Keratinocyte (primary cell): Measurements from ENCODE around the gene PITPNC1. TPM values are rescaled to one million over a fixed set of nuclear protein-coding genes. Genes with fewer than 3 reads are reported as not detected.
"Not testable (repeated sequence)": the region's sequence is repeated elsewhere in the genome, so short reads cannot be mapped to it uniquely, and the experiment has no call there.

Source experiments
- DNase-seq: peaks from one replicate; pipeline ENCODE4 v3.0.0-alpha.2; 2011; ENCODE audit warnings: low read depth, missing footprints, low spot score
- FAIRE-seq: peaks from 2 replicates; lab custom pipeline; 2011; peaks lifted over from hg19 to GRCh38; lab: Jason Lieb, UNC
- H2AFZ ChIP-seq: 2 replicates; pipeline ENCODE4 v1.6.0; 2012; ENCODE audit warnings: low read length, control low read depth, inconsistent platforms; ENCODE audit not compliant: control insufficient read depth
- H3K27ac ChIP-seq: 2 replicates; pipeline ENCODE4 v1.5.1; 2011; ENCODE audit warnings: low read length; ENCODE audit not compliant: control insufficient read depth, insufficient read depth
- H3K27me3 ChIP-seq: 3 replicates; pipeline ENCODE4 v1.6.0; 2011; ENCODE audit warnings: low read length; ENCODE audit not compliant: control insufficient read depth, insufficient read depth; ENCODE audit errors: extremely low read depth
- H3K36me3 ChIP-seq, 2 experiments: 2 replicates in 1 of 2; 3 replicates in 1 of 2; pipeline ENCODE4 v1.5.1; 2011; ENCODE audit warnings: low read length in 2 of 2, mild to moderate bottlenecking in 1 of 2; ENCODE audit not compliant: control insufficient read depth in 2 of 2, insufficient read depth in 2 of 2; ENCODE audit errors: extremely low read depth in 1 of 2
- H3K4me1 ChIP-seq: 3 replicates; pipeline ENCODE4 v1.5.1; 2011; ENCODE audit warnings: low read length; ENCODE audit not compliant: control insufficient read depth, insufficient read depth; ENCODE audit errors: extremely low read depth
- H3K4me2 ChIP-seq: 3 replicates; pipeline ENCODE4 v1.6.0; 2011; ENCODE audit warnings: low read depth, low read length; ENCODE audit not compliant: control insufficient read depth, insufficient read depth; ENCODE audit errors: extremely low read depth
- H3K4me3 ChIP-seq, 3 experiments: fragments of 200-600 bp in 1 of 3; sonication (generic) in 1 of 3; 2 replicates in 2 of 3; 3 replicates in 1 of 3; pipeline ENCODE4 v1.5.1; 2011 to 2016; ENCODE audit warnings: low read length in 3 of 3, mild to moderate bottlenecking in 3 of 3, control low read depth in 2 of 3, inconsistent platforms in 1 of 3, low read depth in 1 of 3, mixed read lengths in 1 of 3, mixed run types in 1 of 3, moderate library complexity in 1 of 3; ENCODE audit not compliant: control insufficient read depth in 2 of 3, insufficient read depth in 2 of 3; ENCODE audit errors: extremely low read depth in 1 of 3
- H3K79me2 ChIP-seq: 2 replicates; pipeline ENCODE4 v1.6.0; 2012; ENCODE audit warnings: low read length; ENCODE audit not compliant: control insufficient read depth, insufficient read depth
- H3K9ac ChIP-seq: 3 replicates; pipeline ENCODE4 v1.6.0; 2011; ENCODE audit warnings: low read length; ENCODE audit not compliant: control insufficient read depth, insufficient read depth; ENCODE audit errors: extremely low read depth
- H3K9me1 ChIP-seq: 3 replicates; pipeline ENCODE4 v1.6.0; 2011; ENCODE audit warnings: low read length; ENCODE audit not compliant: control insufficient read depth, insufficient read depth; ENCODE audit errors: extremely low read depth
- H3K9me3 ChIP-seq: 2 replicates; pipeline ENCODE4 v1.5.1; 2012; ENCODE audit warnings: low read depth, low read length; ENCODE audit not compliant: control insufficient read depth
- H4K20me1 ChIP-seq: 3 replicates; pipeline ENCODE4 v1.6.0; 2011; ENCODE audit warnings: low read length; ENCODE audit not compliant: control insufficient read depth, insufficient read depth; ENCODE audit errors: extremely low read depth
- EZH2 ChIP-seq: IDR thresholded peaks from one replicate; pipeline ENCODE4 v1.6.1; 2012; ENCODE audit warnings: inconsistent platforms, mild to moderate bottlenecking, low read length, moderate library complexity
- dilution Hi-C: fragments of 300-500 bp; cut with MboI; formaldehyde crosslinking; loops from one replicate; pipeline ENCODE4 v1.7.0; 2020; ENCODE audit warnings: low sequenced_read_pairs; ENCODE audit not compliant: extremely low pct_ligation_motif_present
- polyA plus RNA-seq, 5 experiments: library from polyadenylated mRNA; depleted of rRNA in 3 of 5; stranded (reverse) in 3 of 5; stranded (forward) in 1 of 5; unstranded in 1 of 5; fragments of >200 nt; gene quantifications; 1 replicate in 1 of 5; 2 replicates in 3 of 5; 3 replicates in 1 of 5; pipeline versions ENCODE4 v1.2.1 to v1.2.3, GENCODE V29; 2011 to 2012; ENCODE audit warnings: missing spikeins in 2 of 5, low read depth in 1 of 5, low replicate concordance in 1 of 5
- TF ChIP-seq, protein P1 (sequence below), 3 experiments: IDR thresholded peaks in 1 of 3; conservative IDR thresholded peaks in 1 of 3; optimal IDR thresholded peaks in 1 of 3; 2 replicates in 2 of 3; 3 replicates in 1 of 3; pipeline versions ENCODE3 to v1.5.1; 2011; ENCODE audit warnings: low read length in 3 of 3, mild to moderate bottlenecking in 3 of 3, moderate library complexity in 2 of 3, control low read depth in 1 of 3, inconsistent platforms in 1 of 3; ENCODE audit not compliant: insufficient read depth in 2 of 3; ENCODE audit errors: extremely low read depth in 1 of 3

The PITPNC1 gene
- polyA plus RNA-seq, 1 donor (not counting 4 experiments of a cell fraction or from before 2014, with no cell fraction given): 24.8 TPM

GRCh38 chr17:67332162-67332508 lies 44.9 kb upstream of the PITPNC1 start:
- dilution Hi-C loops, H3K79me2 ChIP-seq, H3K4me2 ChIP-seq, H3K9me1 ChIP-seq, H3K9me3 ChIP-seq, H3K4me1 ChIP-seq, H3K36me3 ChIP-seq, H3K9ac ChIP-seq, FAIRE-seq, H3K27me3 ChIP-seq, H3K27ac ChIP-seq, DNase-seq, H4K20me1 ChIP-seq, H2AFZ ChIP-seq, H3K4me3 ChIP-seq: not testable (repeated sequence)

DNA sequence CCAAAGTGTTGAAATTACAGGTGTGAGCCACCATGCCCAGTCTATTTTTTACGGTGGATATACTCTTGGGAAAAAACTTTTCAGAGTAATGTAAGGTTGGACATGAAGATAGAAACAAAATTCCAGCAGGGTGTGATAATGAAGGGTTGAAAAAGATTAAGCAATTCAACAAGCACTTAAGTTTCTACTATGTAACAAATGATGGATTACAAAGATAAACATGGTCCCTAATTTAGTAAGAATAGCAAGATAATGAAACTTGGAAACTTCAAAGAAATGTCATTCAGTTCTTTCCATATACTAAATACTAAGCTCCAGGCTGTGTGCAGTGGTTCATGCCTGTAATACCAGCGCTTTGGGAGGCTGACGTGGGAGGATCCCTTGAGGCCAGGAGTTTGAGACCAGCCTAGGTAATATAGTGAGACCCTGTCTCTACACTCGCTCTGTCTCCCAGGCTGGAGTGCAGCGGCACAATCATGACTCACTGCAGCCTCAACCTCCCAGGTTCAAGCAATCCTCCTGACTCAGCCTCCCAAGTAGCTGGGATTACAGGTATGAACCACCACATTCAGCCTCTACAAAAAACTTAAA lies 41.7 kb upstream of the PITPNC1 start:
- H3K27ac ChIP-seq: no peak overlapping the region
- peaks cover 1 to 6% of the 10 kb centered on the region in 2 experiments for H3K36me3 ChIP-seq
- H3K4me1 ChIP-seq: peaks cover 9% of the 10 kb centered on the region
- dilution Hi-C loops: no loop called here
- DNase-seq (no peak), FAIRE-seq (no peak)
- no peak overlapping the region for H3K4me3 ChIP-seq
- H3K4me2 ChIP-seq: no peak overlapping the region
- no peaks in the 10 kb centered on the region for H3K79me2 ChIP-seq
- H3K9me3 ChIP-seq: no peaks in the 10 kb centered on the region
- H2AFZ ChIP-seq: no peak overlapping the region
- no peaks in the 10 kb centered on the region for H3K27me3 ChIP-seq
- no peak overlapping the region for H3K9ac ChIP-seq
- H4K20me1 ChIP-seq: no peaks in the 10 kb centered on the region
- H3K9me1 ChIP-seq: no peaks in the 10 kb centered on the region
- TF ChIP-seq, protein P1, sequence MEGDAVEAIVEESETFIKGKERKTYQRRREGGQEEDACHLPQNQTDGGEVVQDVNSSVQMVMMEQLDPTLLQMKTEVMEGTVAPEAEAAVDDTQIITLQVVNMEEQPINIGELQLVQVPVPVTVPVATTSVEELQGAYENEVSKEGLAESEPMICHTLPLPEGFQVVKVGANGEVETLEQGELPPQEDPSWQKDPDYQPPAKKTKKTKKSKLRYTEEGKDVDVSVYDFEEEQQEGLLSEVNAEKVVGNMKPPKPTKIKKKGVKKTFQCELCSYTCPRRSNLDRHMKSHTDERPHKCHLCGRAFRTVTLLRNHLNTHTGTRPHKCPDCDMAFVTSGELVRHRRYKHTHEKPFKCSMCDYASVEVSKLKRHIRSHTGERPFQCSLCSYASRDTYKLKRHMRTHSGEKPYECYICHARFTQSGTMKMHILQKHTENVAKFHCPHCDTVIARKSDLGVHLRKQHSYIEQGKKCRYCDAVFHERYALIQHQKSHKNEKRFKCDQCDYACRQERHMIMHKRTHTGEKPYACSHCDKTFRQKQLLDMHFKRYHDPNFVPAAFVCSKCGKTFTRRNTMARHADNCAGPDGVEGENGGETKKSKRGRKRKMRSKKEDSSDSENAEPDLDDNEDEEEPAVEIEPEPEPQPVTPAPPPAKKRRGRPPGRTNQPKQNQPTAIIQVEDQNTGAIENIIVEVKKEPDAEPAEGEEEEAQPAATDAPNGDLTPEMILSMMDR (optimal IDR thresholded peaks at IDR 0.05 in 1 of 3, IDR thresholded peaks at IDR 0.05 in 1 of 3, conservative IDR thresholded peaks at IDR 0.05 in 1 of 3; ENCODE audit: extremely low read depth in 1 of 3, insufficient read depth in 2 of 3, low read length in 3 of 3): no peak
- TF ChIP-seq EZH2: no peak

- DNase-seq (no peak), FAIRE-seq (no peak)
- no peak overlapping the region for H3K4me3 ChIP-seq
- H3K9me3 ChIP-seq: no peaks in the 10 kb centered on the region
- no peaks in the 10 kb centered on the region for H3K27me3 ChIP-seq
- no peaks in the 10 kb centered on the region for H4K20me1 ChIP-seq
- no peaks in the 10 kb centered on the region for H3K9me1 ChIP-seq
- H2AFZ ChIP-seq: no peak overlapping the region
- TF ChIP-seq EZH2: no peak
- TF ChIP-seq, protein P1 (optimal IDR thresholded peaks at IDR 0.05 in 1 of 3, IDR thresholded peaks at IDR 0.05 in 1 of 3, conservative IDR thresholded peaks at IDR 0.05 in 1 of 3; ENCODE audit: extremely low read depth in 1 of 3, insufficient read depth in 2 of 3, low read length in 3 of 3): no peak
- no peaks in the 10 kb centered on the region for H3K79me2 ChIP-seq
- peaks cover 9% of the 10 kb centered on the region for H3K4me1 ChIP-seq
- H3K27ac ChIP-seq: no peak overlapping the region
- H3K9ac ChIP-seq: no peak overlapping the region
- dilution Hi-C loops: no loop called here
- peaks cover 5 to 15% of the 10 kb centered on the region in 2 experiments for H3K36me3 ChIP-seq
- H3K4me2 ChIP-seq: no peak overlapping the region
Observed at GRCh38 chr17:67336859-67337258, 40.2 kb upstream of the PITPNC1 start.

GRCh38 chr17:67338353-67338752 lies 38.7 kb upstream of the PITPNC1 start:
- H3K9me1 ChIP-seq, H3K4me3 ChIP-seq, H3K4me1 ChIP-seq, H3K9me3 ChIP-seq, dilution Hi-C loops, H3K9ac ChIP-seq, H3K27ac ChIP-seq, H3K79me2 ChIP-seq, H2AFZ ChIP-seq, FAIRE-seq, H3K4me2 ChIP-seq, H3K27me3 ChIP-seq, H4K20me1 ChIP-seq, DNase-seq: not testable (repeated sequence)
- peaks cover 10 to 25% of the 10 kb centered on the region in 2 experiments for H3K36me3 ChIP-seq
